GM10266 (cell line): ENCODE data around the gene CDK2.
"Not testable (repeated sequence)": the region's sequence is repeated elsewhere in the genome, so short reads cannot be mapped to it uniquely, and the experiment has no call there.

ENCODE experiments used
- DNase-seq: peaks from one replicate; pipeline ENCODE4 v3.0.0; 2012; ENCODE audit errors: extremely low spot score
- CTCF ChIP-seq: IDR thresholded peaks from 2 replicates; pipeline ENCODE4 v1.5.1; 2012; ENCODE audit warnings: mild to moderate bottlenecking, low read depth; ENCODE audit not compliant: control insufficient read depth, insufficient read depth; ENCODE audit errors: missing control alignments

CDK2 gene

GRCh38 chr12:55972456-55972855 is 5.8 kb downstream of the CDK2 start:
- no peak for DNase-seq
- no peak for TF ChIP-seq CTCF

- DNase-seq: no peak
- TF ChIP-seq CTCF: no peak
Measured at GRCh38 chr12:55972911-55973598, 6.4 kb downstream of the CDK2 start.

- peak; percentile 92 for DNase-seq
- no peak for TF ChIP-seq CTCF
Measured at GRCh38 chr12:55973599-55974307, 7.1 kb downstream of the CDK2 start, which contains the start of gene RAB5B. RAB5B (plus strand) TSS chr12:55974078; CDS start chr12:55986961, 12,883 bp downstream.

- DNase-seq: peak; percentile 32
- no peak for TF ChIP-seq CTCF
Measured at GRCh38 chr12:55974308-55974730, 7.7 kb downstream of the CDK2 start.

- no peak for TF ChIP-seq CTCF
- no peak for DNase-seq
Measured at GRCh38 chr12:55978393-55978792, 11.8 kb downstream of the CDK2 start.

GRCh38 chr12:55979069-55979468 is 12.4 kb downstream of the CDK2 start:
- DNase-seq: no peak
- TF ChIP-seq CTCF: no peak

GRCh38 chr12:55981882-55982281 is 15.3 kb downstream of the CDK2 start:
- not testable (repeated sequence) for DNase-seq
